GM10847 (cell line): ENCODE data around the gene PLA2G2E.

ENCODE experiments used
- POLR2A ChIP-seq: IDR thresholded peaks from 2 replicates; pipeline ENCODE4 v1.6.1; 2011; ENCODE audit not compliant: insufficient read length; ENCODE audit errors: extremely low read depth

PLA2G2E gene

DNA sequence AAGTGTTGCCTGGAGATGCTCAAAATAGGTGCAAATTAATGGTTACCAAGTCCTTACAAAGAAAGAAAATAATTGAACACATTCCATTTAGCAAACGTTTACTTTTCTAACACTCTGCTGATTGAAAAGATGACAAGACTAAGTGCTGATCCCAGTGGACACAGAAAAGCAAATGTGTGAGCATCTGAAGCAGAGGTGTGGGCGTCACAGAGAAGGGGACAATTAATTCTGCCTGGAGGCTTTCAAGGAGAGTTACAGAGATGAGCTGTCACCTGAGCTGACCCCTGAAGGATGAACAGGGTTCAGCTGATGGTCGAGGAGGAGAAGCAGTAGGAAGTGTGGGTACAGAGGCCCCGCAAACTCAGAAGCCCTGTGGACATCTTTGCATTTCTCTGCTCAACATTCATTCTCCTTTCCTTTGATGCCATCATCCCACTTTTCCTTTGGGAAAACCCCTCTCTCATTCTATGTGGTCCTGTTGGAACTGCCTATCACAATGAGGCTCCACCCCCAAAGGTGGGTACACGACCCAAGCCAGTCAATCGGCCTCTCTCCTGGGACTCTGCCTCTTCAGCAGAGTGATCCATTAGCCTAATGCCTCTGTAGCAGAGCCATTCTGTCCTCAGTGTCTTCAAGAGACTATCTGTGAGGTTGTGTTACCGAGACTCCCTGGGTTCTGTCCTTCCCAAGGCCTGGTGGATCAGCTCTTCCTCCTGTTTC, 17.2 kb upstream of the PLA2G2E start:
- TF ChIP-seq POLR2A = no peak

DNA sequence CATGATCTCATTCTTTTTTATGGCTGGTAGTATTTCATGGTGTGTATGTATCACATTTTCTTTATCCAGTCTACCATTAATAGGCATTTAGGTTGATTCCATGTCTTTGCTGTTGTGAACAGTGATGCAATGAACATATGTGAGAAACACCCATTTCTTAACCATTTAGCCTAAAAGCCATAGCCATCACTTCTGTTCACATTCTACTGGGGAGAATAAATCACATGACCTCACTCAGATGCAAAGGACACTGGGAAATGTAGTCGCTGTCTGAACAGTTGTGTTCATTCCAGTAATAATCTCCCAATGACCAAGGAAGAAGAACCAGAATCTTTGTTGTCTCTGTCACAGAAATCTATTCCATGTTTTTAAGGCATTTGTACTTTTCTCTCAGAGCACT, 15.1 kb upstream of the PLA2G2E start:
- TF ChIP-seq POLR2A = no peak

DNA sequence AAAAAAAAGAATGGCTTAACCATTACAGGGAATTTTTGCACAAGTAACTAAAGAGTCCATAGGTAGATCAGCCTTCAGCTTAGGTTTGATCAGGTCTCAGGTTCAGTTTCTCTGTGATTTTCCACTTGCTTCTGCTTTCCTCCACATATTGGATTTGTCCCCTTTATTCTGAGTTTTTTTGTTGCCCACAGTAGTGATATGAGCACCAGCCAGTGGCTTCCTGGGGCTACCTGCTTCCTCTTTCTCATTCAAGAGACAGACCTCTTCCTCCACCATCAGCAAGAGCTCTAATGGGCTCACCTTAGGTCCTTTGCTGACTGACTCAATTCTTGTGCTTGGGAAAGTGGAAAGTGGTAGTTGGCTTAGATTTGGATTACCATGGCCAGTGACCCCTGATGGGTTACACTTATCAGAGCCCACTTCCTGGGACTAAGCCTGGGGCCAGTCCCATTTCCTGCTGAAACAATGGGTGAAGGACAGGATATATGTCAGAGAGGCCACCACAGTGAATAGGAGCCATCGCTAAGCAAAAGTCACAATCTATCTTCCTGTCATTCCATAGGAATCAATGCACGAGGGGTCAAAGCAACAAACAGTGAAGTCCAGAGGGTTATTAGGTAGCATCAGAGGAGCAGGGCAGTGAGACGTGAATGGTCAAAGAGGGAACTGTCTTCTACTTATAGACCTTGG, 12.8 kb upstream of the PLA2G2E start:
- TF ChIP-seq POLR2A = no peak

DNA sequence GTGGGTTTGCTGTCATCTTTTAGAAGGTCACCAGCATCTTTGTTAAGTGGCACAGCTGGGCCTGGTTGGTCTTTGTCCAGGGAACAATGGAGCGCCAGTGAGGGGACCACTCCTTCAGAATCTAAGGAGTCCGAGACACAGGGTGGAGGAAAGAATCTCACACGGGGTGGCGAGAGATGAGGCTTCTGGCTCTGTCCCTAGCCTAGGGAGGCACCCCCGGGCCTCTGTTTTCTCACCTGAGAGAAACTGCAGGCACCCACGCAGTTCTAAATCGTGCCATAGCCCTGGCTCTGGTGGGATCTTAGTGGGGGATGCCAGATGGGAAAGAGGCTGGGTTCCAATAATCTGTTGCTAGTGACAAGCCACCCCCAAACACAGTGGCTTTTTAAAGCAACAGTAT, 10.9 kb upstream of the PLA2G2E start:
- TF ChIP-seq POLR2A = no peak

DNA sequence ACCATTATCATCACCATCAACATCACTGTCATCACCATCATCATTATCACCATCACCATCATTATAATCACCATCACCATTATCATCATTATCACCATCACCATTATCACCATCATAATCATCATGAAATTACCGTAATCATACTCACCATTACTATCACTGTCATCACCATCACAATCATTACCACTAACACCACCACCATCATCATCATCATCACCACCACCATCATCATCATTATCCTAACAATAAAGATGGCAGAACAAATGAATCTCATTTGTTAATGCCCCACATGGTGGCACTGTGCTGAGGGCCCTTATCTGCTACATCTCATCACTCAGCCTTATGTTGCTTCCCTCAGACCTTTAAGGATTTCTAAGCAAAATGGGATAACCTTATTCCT, 9.4 kb upstream of the PLA2G2E start:
- TF ChIP-seq POLR2A = no peak

DNA sequence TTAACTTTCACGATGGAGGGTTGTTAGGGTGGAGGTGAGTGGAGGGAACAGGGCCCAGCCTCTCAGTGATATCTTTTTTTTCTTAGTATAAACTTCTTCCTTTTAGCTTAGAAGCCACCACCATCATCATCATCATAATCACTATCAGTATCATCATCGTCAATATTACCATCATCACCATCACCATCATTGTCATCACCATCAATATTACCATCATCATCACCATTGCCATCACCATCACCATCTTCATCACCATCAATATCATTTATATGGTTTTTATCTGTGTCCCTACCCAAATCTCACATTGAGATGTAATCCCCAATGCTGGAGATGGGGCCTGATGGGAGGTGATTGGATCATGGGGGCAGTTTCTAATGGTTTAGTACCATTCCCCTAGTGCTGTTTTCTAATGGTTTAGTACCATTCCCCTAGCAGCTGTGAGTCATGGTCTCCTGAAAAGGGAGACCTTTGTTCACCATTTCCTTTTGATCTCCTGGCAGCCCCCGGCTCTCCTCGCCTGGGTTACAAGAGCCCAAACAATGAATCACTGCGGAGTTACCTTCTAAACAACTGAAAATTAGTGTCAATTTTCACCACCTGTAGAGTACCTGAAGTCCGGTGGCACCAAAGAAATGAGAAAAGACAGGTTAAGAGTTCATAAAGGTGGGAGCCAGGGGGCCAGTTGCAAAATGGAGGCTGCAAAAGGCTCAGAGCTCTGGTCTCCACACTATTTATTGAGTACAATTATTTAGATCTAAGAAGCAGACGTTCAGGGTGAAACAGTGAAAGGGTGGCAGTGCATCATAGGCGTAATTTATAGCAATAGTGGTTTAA, 3.1 kb upstream of the PLA2G2E start:
- no peak for TF ChIP-seq POLR2A

DNA sequence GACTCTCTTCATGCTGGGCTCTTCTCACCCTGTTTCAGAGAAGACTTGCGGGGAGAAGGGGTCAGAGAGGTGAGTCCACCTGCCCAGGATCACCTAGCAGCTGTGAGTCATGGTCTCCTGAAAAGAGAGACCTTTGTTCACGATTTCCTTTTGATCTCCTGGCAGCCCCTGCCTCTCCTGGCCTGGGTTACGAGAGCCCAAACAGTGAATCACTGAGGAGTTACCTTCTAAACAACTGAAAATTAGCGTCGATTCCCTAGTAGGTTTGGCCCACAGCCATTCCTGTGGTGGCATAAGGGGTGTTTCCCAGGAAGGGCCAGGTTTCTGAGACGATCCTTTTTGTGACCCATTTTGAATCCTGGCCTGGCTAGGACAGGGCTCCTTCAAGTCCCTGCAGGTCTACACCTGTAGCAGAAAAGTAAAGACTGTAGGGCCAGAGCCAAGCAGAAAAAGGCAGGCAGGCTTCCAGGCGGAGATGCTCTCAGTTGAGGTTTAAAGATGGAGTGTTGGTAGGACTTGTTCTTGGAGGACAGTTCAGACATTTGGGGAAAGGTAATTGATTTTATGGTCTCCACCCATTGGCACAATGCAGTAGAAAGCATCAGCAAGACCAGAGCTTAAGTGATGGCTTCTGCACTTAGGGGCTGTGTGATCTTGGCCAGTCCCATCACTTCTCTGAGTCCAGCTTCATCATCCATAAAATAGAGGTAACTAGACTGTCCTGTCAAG, 2.1 kb upstream of the PLA2G2E start:
- no peak for TF ChIP-seq POLR2A

DNA sequence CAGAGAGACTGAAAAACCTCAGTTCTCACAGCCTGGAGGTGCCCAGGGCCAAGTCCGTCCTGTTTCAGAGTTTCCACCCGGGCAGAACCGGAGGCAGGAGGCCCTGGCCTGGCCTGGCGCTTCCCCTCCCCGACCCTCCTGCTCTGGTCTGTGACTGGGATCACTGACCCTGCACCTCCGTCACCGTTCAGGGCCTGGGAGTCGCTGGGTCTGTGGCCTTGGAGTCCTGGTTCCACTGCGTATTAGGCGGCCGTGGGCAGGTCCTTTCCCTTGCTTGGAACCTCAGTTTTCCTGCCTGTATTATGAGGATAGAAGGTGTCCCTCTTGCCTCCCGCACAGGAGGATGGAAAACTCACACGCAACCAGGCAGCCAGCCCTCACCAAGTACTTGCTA, 533 bp upstream of the PLA2G2E start:
- TF ChIP-seq POLR2A = no peak

DNA sequence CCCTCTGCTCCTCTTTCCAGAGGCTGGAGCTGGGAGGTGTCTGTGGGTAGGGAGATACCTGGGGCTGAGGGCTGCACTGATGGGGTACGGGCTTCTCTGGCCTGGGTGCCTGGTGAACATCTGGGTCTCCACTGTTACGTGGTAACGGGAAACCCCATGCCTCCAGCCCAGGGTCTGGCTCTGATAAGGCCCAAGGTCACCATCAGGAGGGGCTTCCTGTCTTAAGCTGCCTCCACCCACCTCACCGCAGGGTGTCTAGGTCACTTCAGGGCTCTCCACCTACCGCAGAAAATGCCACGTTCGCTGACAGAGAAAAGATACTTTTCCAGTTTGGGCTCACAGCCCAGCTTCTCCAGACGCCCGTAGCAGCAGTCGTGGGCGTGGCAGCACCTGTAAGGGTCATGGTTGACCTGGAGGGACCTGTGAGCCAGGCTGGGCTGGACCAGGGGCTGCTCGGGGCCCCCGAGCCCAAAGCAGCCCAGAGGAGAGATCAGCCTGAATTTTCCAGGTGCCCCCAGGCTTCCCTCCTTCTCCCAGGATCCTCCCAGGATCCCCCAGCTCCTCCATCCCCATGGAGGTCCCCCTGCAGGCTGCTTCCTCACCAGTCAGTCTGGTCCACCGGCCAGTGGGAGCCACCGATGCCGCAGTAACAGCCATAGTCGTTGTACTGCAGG, 1.3 kb downstream of the PLA2G2E start:
- no peak for TF ChIP-seq POLR2A

DNA sequence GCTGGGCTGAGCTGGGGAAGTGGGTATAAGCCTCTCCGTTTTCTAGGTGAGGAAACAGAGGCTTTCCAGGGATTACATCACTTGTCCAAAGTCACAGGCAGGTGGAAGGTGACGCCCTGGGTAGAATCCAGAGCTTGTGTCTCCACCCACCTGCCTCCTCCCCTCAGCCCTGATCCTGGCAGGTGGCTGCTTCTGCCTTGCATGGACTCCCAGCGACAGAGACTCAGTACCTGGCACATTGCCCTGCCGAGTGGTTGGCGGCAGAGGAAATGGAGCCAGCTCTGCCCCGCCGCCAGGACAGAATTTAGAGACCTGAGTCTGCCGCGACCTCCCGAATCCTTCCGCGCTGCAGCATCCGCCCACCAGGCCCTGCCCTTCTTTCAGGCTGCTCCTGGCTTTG, 2.1 kb downstream of the PLA2G2E start:
- no peak for TF ChIP-seq POLR2A

DNA sequence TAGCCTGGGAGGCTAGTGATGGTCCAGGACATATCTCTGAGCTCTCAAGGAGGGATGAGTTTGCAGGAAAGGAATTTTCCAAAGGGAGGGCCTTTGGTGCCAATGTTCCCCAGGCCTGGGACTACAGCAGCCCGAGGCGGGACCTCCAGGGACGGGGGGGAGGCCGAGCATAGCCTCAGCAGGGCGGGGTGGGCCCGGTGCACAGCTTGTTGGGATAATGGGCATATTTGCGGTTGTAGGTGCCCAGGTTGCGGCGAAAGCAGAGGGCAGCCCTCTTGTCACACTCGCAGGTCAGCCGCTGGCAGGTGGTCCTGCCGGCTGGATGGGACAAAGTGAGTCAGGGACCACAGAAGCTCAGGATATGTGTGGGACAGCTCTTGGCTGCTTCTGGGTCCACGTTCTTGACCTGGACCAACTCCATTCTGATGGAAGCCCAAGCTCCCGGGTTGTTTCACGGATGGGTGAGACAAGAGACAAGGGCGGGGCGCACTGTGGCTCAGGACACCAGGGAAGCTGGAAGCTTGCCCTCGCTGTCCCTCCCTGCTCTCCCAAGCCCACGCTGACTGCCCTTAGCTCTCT, 3.2 kb downstream of the PLA2G2E start:
- no peak for TF ChIP-seq POLR2A

DNA sequence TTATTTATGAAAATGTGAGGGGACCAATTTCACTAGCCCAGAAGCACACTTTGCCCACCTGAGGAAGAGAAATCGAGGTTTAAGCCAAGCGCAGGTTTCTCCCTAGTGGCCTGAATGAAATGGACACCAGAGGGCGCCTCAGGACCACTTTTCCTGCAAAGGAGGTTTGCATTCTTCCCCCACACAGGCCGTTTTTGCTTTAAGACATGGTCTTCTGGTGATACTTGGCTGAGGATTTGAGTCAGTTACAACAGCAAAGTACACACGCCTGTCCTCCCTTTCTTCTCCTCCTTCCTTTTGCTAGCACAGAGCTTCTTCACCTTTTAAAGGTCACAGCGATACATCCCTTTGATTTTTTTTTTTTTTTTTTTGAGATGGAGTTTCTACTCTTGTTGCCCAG, 5.4 kb downstream of the PLA2G2E start:
- no peak for TF ChIP-seq POLR2A

DNA sequence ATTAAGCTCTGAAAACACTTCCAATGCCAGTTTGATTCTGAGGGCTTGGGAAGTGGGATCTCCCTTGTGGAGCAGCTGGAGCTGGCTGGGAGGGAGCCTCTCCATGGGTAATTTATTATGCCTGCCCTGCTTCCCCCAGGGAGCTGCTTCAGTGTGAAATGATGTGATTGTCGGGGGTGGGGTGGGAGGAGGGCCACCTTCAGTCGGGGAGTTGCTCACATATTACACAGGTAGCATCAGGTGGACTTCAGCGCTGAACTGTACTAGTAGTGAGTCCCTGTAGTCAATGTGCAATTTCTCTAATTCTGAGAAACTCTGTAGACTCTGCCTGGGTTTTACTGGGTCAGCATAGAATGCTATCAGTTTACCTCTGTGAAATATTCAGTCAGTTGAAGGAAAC, 12.8 kb downstream of the PLA2G2E start:
- TF ChIP-seq POLR2A = no peak

DNA sequence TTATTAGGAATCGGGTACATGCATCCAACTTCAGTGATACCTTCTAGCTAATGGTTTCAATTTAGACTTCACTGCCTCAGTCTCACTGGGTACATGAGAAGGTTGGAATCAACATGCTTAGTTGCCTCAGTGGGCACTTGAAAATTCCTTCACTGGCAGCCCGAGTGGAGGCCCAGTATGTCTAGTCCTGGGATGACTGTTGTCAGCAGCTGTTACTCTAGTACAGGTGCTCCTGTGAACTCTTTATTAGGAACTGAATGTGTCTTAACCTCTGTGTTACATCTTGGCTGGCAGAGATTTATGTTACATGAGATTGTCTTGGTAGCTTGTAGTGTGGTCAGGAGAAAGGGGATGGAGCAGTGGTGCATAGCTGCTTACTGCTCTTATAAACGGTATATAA, 13.4 kb downstream of the PLA2G2E start:
- TF ChIP-seq POLR2A = no peak
